Right lobe of liver (tissue), 6 donors: ENCODE measurements around the gene ACOT7. TPM values are rescaled to one million over a fixed set of nuclear protein-coding genes. Genes with fewer than 3 reads are reported as not detected.

Experiments used
- ATAC-seq, 4 donors: fragments of 200-7000 bp; cut with Tn5 transposase; one replicate each; pipeline ENCODE4 v1.9.1; 2020; ENCODE audit warnings: mild to moderate bottlenecking in 4 of 4, moderate library complexity in 4 of 4
- DNase-seq, 3 donors: peaks; one replicate each; pipeline ENCODE4 v3.0.0-alpha.2; 2020
- H3K27ac ChIP-seq, 3 donors: fragments of 200-600 bp; one replicate each; pipeline ENCODE4 v1.8.0; 2022
- H3K27me3 ChIP-seq, 2 donors: fragments of 200-600 bp; one replicate each; pipeline ENCODE4 v1.8.0; 2022
- H3K36me3 ChIP-seq, 4 donors: fragments of 200-600 bp; sonication (generic) in 1 of 4; one replicate each; pipeline versions ENCODE4 v1.5.1 to v1.8.0; 2017 to 2022; ENCODE audit warnings: control low read depth in 1 of 4
- H3K4me1 ChIP-seq, 4 donors: fragments of 200-600 bp; sonication (generic) in 1 of 4; one replicate each; pipeline versions ENCODE4 v1.5.1 to v1.8.0; 2017 to 2022; ENCODE audit warnings: control low read depth in 1 of 4
- H3K4me3 ChIP-seq, 3 donors: fragments of 200-600 bp; one replicate each; pipeline ENCODE4 v1.8.0; 2022
- H3K9me3 ChIP-seq, 4 donors: fragments of 200-600 bp; sonication (generic) in 1 of 4; one replicate each; pipeline versions ENCODE4 v1.5.1 to v1.8.0; 2017 to 2022; ENCODE audit warnings: control low read depth in 1 of 4
- POLR2A ChIP-seq: fragments of 450-650 bp; IDR thresholded peaks from one replicate; pipeline ENCODE4 v1.6.1; 2017; ENCODE audit warnings: antibody characterized with exemption, mild to moderate bottlenecking
- WGBS: methylation state at CpG from one replicate; pipeline ENCODE4 v1.1.6; 2018; ENCODE audit warnings: low coverage, low lambda C conversion rate; ENCODE audit not compliant: insufficient coverage; ENCODE audit errors: missing lambda C conversion rate; 5-methylcytosine and 5-hydroxymethylcytosine counted together
- intact Hi-C, 2 donors: fragments of 100-400 bp; cut with DNase I; formaldehyde crosslinking; loops; one replicate each; pipeline versions ENCODE4 v1.11.2 to v1.14.1; 2022
- total RNA-seq, 6 experiments: library from RNA; depleted of rRNA in 2 of 6; stranded (reverse); fragments of >200 nt in 2 of 6; fragmentation: NEBNext Ultra II Directional in 3 of 6; extraction: Animal tissue kit (Norgen Biotek cat#: 25700) in 3 of 6; gene quantifications; one replicate each; pipeline versions ENCODE4 v1.1.0 to v1.2.4, GENCODE V29; 2016 to 2023
- TF ChIP-seq, protein P1 (sequence below), 4 donors: fragments of 200-600 bp in 3 of 4; fragments of 450-650 bp in 1 of 4; IDR thresholded peaks; one replicate each; pipeline versions ENCODE4 v1.5.1 to v1.8.0; 2016 to 2022; ENCODE audit warnings: antibody characterized with exemption in 4 of 4, mild to moderate bottlenecking in 2 of 4
- donor health status: DM: no; HTN: yes; CAD: no.
- donor health status: DM: no; HTN: no; CAD: no.
- donor health status: DM: no; HTN: no; CAD: no.
- donor health status: DM: no; HTN: yes; CAD: no.
- donor health status: DM: no; HTN: yes; CAD: no.

ACOT7 gene
- total RNA-seq, 6 experiments from 2014 or later: 10.8 to 19.7 (median 14.1) TPM

- Histone ChIP-seq H3K4me3 (peak overlapping the region; percentile 42 to 73 (median 71)), H3K4me1 (peaks cover 0 to 12% (median 5%) of the 10 kb centered on the region in 4 donors), H3K36me3 (no peaks in the 10 kb centered on the region), H3K27me3 (no peaks in the 10 kb centered on the region), H3K9me3 (no peaks in the 10 kb centered on the region), H3K27ac (peak overlapping the region in 2 of 3 donors; percentile 51 to 75)
- DNase-seq (peak; percentile 84 to 92 (median 86)), ATAC-seq (peak; percentile 74 to 84 (median 80))
- TF ChIP-seq, protein P1, sequence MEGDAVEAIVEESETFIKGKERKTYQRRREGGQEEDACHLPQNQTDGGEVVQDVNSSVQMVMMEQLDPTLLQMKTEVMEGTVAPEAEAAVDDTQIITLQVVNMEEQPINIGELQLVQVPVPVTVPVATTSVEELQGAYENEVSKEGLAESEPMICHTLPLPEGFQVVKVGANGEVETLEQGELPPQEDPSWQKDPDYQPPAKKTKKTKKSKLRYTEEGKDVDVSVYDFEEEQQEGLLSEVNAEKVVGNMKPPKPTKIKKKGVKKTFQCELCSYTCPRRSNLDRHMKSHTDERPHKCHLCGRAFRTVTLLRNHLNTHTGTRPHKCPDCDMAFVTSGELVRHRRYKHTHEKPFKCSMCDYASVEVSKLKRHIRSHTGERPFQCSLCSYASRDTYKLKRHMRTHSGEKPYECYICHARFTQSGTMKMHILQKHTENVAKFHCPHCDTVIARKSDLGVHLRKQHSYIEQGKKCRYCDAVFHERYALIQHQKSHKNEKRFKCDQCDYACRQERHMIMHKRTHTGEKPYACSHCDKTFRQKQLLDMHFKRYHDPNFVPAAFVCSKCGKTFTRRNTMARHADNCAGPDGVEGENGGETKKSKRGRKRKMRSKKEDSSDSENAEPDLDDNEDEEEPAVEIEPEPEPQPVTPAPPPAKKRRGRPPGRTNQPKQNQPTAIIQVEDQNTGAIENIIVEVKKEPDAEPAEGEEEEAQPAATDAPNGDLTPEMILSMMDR (IDR thresholded peaks at IDR 0.05): peak in 1 of 4 donors; percentile 18
- TF ChIP-seq POLR2A: peak; percentile 11
- 5% methylated on average over 18 of the region's 46 CpGs for WGBS
- intact Hi-C loops: no loop called here
These were observed 133.8 kb downstream of the ACOT7 start for GRCh38 chr1:6259491-6260362.

- Histone ChIP-seq H3K4me1 (peaks cover 0 to 12% (median 5%) of the 10 kb centered on the region in 4 donors), H3K4me3 (no peak overlapping the region), H3K9me3 (no peaks in the 10 kb centered on the region), H3K27ac (no peak overlapping the region), H3K27me3 (no peaks in the 10 kb centered on the region), H3K36me3 (no peaks in the 10 kb centered on the region)
- no peak for ATAC-seq
- WGBS: 92% methylated on average over 4 of the region's 10 CpGs
- intact Hi-C loops: no loop called here
- no peak for DNase-seq
- TF ChIP-seq, protein P1 (IDR thresholded peaks at IDR 0.05): no peak
- no peak for TF ChIP-seq POLR2A
These were observed 134.9 kb downstream of the ACOT7 start for GRCh38 chr1:6258675-6259074.

DNA sequence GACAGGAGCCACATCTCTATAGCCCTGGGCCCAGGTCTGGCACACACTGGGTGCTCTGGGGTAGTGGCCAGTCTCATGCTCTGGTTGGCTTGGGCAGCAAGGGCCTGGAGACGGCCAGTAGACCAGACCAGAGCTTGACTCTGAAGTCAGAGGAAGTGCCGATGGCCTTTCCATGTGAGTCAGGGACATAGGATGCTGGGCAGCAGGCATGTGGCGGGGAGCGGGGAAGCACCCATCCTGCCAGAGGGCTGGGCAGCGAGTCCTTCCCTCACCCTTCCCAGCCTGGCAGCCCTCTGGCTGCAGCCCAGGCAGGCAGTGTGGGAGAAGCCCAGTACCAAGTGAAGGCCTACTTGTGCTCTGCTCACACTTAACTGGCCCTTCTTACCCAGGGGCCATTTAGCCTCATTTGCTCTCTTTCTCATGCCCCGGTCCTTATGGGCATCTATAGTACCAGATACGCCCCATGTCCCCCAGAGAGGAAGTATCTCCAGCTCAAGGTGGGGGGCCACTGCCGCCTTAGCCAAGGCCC is 136.0 kb downstream of the ACOT7 start:
- H3K36me3 ChIP-seq: no peaks in the 10 kb centered on the region
- H3K4me1 ChIP-seq: peaks cover 0 to 12% (median 5%) of the 10 kb centered on the region in 4 donors
- no peak overlapping the region for H3K4me3 ChIP-seq
- TF ChIP-seq POLR2A: no peak
- TF ChIP-seq, protein P1 (IDR thresholded peaks at IDR 0.05): no peak
- H3K9me3 ChIP-seq: no peaks in the 10 kb centered on the region
- intact Hi-C loops: no loop called here
- 83% methylated on average over 1 of the region's 8 CpGs for WGBS
- H3K27me3 ChIP-seq: no peaks in the 10 kb centered on the region
- no peak overlapping the region for H3K27ac ChIP-seq
- DNase-seq (no peak), ATAC-seq (no peak)

DNA sequence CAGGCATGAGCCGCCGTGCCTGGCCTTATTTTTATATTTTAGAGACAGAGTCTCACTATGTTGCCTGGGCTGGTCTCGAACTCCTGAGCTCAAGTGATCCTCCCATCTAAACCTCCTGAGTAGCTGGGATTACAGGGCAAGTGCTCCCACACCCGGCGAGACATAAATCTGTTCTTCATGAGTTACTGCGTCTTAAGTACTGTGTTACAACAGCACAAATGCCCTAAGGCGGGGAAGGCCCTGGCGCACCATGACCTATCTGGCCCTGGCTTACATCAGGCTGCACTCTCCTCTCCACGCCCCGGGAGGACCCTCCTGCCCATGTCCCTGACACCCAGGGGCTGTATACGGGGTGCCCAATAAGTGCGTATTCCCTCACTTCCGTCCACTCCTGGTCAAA is 136.9 kb downstream of the ACOT7 start:
- H3K27ac ChIP-seq: no peak overlapping the region
- no peaks in the 10 kb centered on the region for H3K27me3 ChIP-seq
- WGBS: 30% methylated on average over 2 of the region's 13 CpGs
- DNase-seq (no peak), ATAC-seq (no peak)
- intact Hi-C loops: no loop called here
- no peak for TF ChIP-seq POLR2A
- TF ChIP-seq, protein P1 (IDR thresholded peaks at IDR 0.05): no peak
- peaks cover 0 to 12% (median 5%) of the 10 kb centered on the region in 4 donors for H3K4me1 ChIP-seq
- no peaks in the 10 kb centered on the region for H3K36me3 ChIP-seq
- no peak overlapping the region for H3K4me3 ChIP-seq
- no peaks in the 10 kb centered on the region for H3K9me3 ChIP-seq
